ENCODE measurements around the gene LKAAEAR1.

LKAAEAR1 gene

GRCh38 chr20:64073476-64074183 lies 10.6 kb downstream of the LKAAEAR1 start:
- Histone ChIP-seq H3K4me1 (ENCODE audit: control insufficient read depth, low read depth, low read length) (peaks cover 2% of the 10 kb centered on the region), H3K9ac (ENCODE audit: low read length) (no peak overlapping the region), H3K27ac (ENCODE audit: low read length) (no peak overlapping the region)

DNA sequence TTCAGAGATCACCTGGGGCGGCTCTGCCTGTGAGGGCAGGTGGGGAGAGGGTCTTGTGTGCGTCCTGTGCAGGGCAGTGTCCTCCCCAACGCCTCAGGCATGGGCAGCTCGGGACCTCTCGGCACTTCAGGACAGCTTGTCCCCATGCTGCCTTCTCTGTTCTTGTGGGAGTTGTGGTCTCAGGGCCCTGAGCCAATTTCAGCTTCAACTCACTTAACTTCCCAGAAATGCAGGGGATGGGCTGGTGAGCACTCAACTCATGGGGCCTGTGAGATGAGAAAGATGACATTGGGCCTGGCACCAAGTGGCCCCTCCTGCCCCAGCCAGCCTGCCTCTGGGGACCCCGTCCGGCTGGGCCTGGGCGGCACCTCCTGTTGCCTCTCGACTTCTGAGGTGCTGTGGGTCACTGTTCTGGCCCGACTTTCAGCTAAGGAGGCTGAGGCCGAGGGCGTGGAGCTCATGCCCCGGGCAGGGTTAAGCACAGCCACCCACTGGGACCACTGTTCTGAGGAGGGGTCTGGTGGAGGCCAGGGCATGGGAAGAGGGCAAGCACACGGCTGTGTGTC lies 11.6 kb downstream of the LKAAEAR1 start:
- no peaks in the 10 kb centered on the region for H3K4me1 ChIP-seq (ENCODE audit: control insufficient read depth, low read depth, low read length)
- no peaks in the 10 kb centered on the region for H3K9me3 ChIP-seq (ENCODE audit: control insufficient read depth, low read depth, low read length)
- no peaks in the 10 kb centered on the region for H3K36me3 ChIP-seq (ENCODE audit: control insufficient read depth, low read depth, low read length)
- H3K27ac ChIP-seq (ENCODE audit: low read length) = no peak overlapping the region
- no peak overlapping the region for H3K9ac ChIP-seq (ENCODE audit: low read length)
- H3K27me3 ChIP-seq (ENCODE audit: control insufficient read depth, insufficient read depth, low read length) = no peaks in the 10 kb centered on the region
- no peak overlapping the region for H3K4me3 ChIP-seq (ENCODE audit: low read length)

More at GRCh38 chr20:64073476-64074183, 10.6 kb downstream of the LKAAEAR1 start:
- Histone ChIP-seq H3K4me3 (ENCODE audit: low read length) (no peak overlapping the region), H3K27me3 (ENCODE audit: control insufficient read depth, insufficient read depth, low read length) (no peaks in the 10 kb centered on the region), H3K9me3 (ENCODE audit: control insufficient read depth, low read depth, low read length) (no peaks in the 10 kb centered on the region), H3K36me3 (ENCODE audit: control insufficient read depth, low read depth, low read length) (no peaks in the 10 kb centered on the region)

DNA sequence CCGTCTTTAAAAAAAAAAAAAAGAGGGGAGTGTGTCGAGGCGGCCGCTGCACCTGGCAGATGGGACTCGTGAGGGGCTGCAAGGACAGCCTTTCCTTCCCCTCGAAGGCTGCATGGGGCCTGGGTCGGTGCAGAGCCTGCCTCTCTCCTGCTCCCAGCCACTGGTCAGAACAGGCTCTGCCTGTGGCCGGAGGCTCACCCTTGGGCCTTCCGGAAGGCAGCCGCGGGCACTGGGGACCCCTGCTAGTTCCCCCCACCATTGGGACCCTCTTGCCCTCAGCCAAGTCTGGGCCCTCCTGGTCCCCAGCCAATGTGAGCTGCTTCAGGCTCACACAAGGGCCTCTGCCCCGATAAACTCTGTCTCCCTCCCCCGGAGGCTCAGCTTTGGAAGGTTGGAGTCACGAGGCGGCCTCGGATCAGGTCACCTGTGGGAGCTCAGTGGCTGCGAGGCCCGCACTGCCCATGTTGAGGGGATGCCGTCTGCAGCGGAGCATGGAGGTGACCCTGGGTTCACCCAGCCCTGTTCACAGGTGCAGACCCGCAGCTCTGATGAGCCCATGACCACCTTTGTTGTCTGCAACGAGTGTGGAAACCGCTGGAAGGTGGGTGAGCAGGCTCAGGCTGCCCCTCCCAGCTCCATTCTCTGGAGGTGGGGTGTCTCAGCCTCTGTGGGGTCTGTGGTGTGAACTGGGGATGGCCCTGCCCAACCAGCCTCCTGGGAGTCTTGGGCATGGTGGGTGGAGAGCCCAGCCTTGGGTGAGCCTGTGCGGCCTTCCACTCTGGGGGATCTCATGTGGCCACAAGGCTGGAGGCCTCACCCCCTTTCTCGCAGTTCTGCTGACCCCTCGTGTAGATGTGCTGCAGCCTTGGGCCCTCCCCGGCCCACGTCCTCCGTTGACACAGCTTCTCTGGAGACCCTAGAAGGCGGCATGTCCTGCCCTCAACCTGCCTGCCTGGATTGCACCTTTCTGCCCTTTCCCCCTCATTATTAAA lies 12.6 kb downstream of the LKAAEAR1 start:
- Histone ChIP-seq H3K27ac (ENCODE audit: low read length) (no peak overlapping the region), H3K4me1 (ENCODE audit: control insufficient read depth, low read depth, low read length) (no peaks in the 10 kb centered on the region), H3K9me3 (ENCODE audit: control insufficient read depth, low read depth, low read length) (no peaks in the 10 kb centered on the region), H3K4me3 (ENCODE audit: low read length) (no peak overlapping the region), H3K9ac (ENCODE audit: low read length) (no peak overlapping the region), H3K27me3 (ENCODE audit: control insufficient read depth, insufficient read depth, low read length) (no peaks in the 10 kb centered on the region), H3K36me3 (ENCODE audit: control insufficient read depth, low read depth, low read length) (no peaks in the 10 kb centered on the region)

DNA sequence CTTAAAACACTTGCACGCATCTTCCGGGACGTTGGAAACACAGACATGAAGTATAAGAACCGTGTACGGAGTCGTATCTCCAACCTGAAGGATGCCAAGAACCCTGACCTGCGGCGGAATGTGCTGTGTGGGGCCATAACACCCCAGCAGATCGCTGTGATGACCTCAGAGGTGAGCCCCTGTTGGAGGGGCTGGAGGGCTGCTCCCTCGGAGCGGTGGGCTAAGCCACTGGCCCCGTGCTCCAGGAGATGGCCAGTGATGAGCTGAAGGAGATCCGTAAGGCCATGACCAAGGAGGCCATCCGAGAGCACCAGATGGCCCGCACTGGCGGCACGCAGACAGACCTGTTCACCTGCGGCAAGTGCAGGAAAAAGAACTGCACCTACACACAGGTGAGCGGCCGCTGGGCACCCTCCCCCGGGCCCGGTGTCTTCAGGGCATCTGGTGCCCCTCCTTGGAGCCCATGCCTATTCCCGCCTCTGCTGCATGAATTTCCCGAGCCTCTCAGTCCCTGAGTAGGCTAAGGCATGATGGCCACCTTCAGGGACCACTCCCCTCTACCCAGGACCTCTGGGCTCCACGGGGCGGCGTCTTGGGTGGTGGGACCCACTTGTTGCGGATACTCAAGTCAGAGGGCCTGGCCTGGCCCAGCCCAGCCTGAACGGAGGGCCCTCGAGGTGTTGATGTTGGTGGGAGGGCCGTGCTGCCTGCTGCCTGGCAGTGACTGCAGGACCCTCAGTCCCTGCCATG lies 13.8 kb downstream of the LKAAEAR1 start:
- Histone ChIP-seq H3K9me3 (ENCODE audit: control insufficient read depth, low read depth, low read length) (no peaks in the 10 kb centered on the region), H3K27me3 (ENCODE audit: control insufficient read depth, insufficient read depth, low read length) (no peaks in the 10 kb centered on the region), H3K4me1 (ENCODE audit: control insufficient read depth, low read depth, low read length) (no peaks in the 10 kb centered on the region), H3K4me3 (ENCODE audit: low read length) (no peak overlapping the region), H3K9ac (ENCODE audit: low read length) (no peak overlapping the region), H3K27ac (ENCODE audit: low read length) (no peak overlapping the region), H3K36me3 (ENCODE audit: control insufficient read depth, low read depth, low read length) (no peaks in the 10 kb centered on the region)

GRCh38 chr20:64069614-64070243 lies 14.5 kb downstream of the LKAAEAR1 start:
- Histone ChIP-seq H3K9me3 (ENCODE audit: control insufficient read depth, low read depth, low read length) (no peaks in the 10 kb centered on the region), H3K27me3 (ENCODE audit: control insufficient read depth, insufficient read depth, low read length) (no peaks in the 10 kb centered on the region), H3K4me1 (ENCODE audit: control insufficient read depth, low read depth, low read length) (no peaks in the 10 kb centered on the region), H3K4me3 (ENCODE audit: low read length) (no peak overlapping the region), H3K9ac (ENCODE audit: low read length) (no peak overlapping the region), H3K36me3 (ENCODE audit: control insufficient read depth, low read depth, low read length) (no peaks in the 10 kb centered on the region), H3K27ac (ENCODE audit: low read length) (no peak overlapping the region)

DNA sequence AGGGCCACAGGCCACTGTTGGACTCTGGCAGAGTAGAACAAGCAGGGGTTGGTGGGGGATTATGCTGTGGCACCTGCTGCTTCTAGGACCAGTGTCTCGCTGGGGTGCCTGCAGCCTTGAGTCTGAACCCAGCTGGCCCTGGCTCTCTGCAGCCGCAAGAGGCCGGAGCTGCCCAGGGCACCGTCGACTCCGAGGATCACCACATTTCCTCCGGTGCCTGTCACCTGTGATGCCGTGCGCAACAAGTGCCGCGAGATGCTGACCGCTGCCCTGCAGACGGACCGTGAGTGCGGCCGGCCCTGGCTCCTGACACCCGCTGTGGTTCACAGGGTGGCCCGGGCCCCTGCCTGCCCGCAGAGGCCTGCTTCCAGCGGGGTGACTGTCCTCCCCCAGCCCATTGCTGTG lies 15.0 kb downstream of the LKAAEAR1 start:
- H3K27me3 ChIP-seq (ENCODE audit: control insufficient read depth, insufficient read depth, low read length) = no peaks in the 10 kb centered on the region
- no peak overlapping the region for H3K9ac ChIP-seq (ENCODE audit: low read length)
- H3K4me1 ChIP-seq (ENCODE audit: control insufficient read depth, low read depth, low read length) = no peaks in the 10 kb centered on the region
- H3K9me3 ChIP-seq (ENCODE audit: control insufficient read depth, low read depth, low read length) = no peaks in the 10 kb centered on the region
- no peaks in the 10 kb centered on the region for H3K36me3 ChIP-seq (ENCODE audit: control insufficient read depth, low read depth, low read length)
- H3K4me3 ChIP-seq (ENCODE audit: low read length) = no peak overlapping the region
- no peak overlapping the region for H3K27ac ChIP-seq (ENCODE audit: low read length)

- Histone ChIP-seq H3K27me3 (ENCODE audit: control insufficient read depth, insufficient read depth, low read length) (no peaks in the 10 kb centered on the region), H3K36me3 (ENCODE audit: control insufficient read depth, low read depth, low read length) (no peaks in the 10 kb centered on the region), H3K9me3 (ENCODE audit: control insufficient read depth, low read depth, low read length) (no peaks in the 10 kb centered on the region), H3K9ac (ENCODE audit: low read length) (no peak overlapping the region), H3K27ac (ENCODE audit: low read length) (no peak overlapping the region), H3K4me1 (ENCODE audit: control insufficient read depth, low read depth, low read length) (no peaks in the 10 kb centered on the region), H3K4me3 (ENCODE audit: low read length) (no peak overlapping the region)
Measured at GRCh38 chr20:64068386-64069208, 15.6 kb downstream of the LKAAEAR1 start.

- no peaks in the 10 kb centered on the region for H3K9me3 ChIP-seq (ENCODE audit: control insufficient read depth, low read depth, low read length)
- no peak overlapping the region for H3K27ac ChIP-seq (ENCODE audit: low read length)
- H3K27me3 ChIP-seq (ENCODE audit: control insufficient read depth, insufficient read depth, low read length) = no peaks in the 10 kb centered on the region
- H3K9ac ChIP-seq (ENCODE audit: low read length) = no peak overlapping the region
- H3K4me3 ChIP-seq (ENCODE audit: low read length) = no peak overlapping the region
- no peaks in the 10 kb centered on the region for H3K36me3 ChIP-seq (ENCODE audit: control insufficient read depth, low read depth, low read length)
- H3K4me1 ChIP-seq (ENCODE audit: control insufficient read depth, low read depth, low read length) = no peaks in the 10 kb centered on the region
Measured at GRCh38 chr20:64067733-64068307, 16.4 kb downstream of the LKAAEAR1 start.

GRCh38 chr20:64067005-64067632 lies 17.1 kb downstream of the LKAAEAR1 start:
- Histone ChIP-seq H3K4me3 (ENCODE audit: low read length) (no peak overlapping the region), H3K4me1 (ENCODE audit: control insufficient read depth, low read depth, low read length) (no peaks in the 10 kb centered on the region), H3K27ac (ENCODE audit: low read length) (no peak overlapping the region), H3K27me3 (ENCODE audit: control insufficient read depth, insufficient read depth, low read length) (no peaks in the 10 kb centered on the region), H3K36me3 (ENCODE audit: control insufficient read depth, low read depth, low read length) (no peaks in the 10 kb centered on the region), H3K9me3 (ENCODE audit: control insufficient read depth, low read depth, low read length) (no peaks in the 10 kb centered on the region), H3K9ac (ENCODE audit: low read length) (no peak overlapping the region)

- H3K9ac ChIP-seq (ENCODE audit: low read length) = no peak overlapping the region
- no peaks in the 10 kb centered on the region for H3K27me3 ChIP-seq (ENCODE audit: control insufficient read depth, insufficient read depth, low read length)
- H3K36me3 ChIP-seq (ENCODE audit: control insufficient read depth, low read depth, low read length) = no peaks in the 10 kb centered on the region
- no peak overlapping the region for H3K4me3 ChIP-seq (ENCODE audit: low read length)
- H3K4me1 ChIP-seq (ENCODE audit: control insufficient read depth, low read depth, low read length) = no peaks in the 10 kb centered on the region
- H3K27ac ChIP-seq (ENCODE audit: low read length) = no peak overlapping the region
- no peaks in the 10 kb centered on the region for H3K9me3 ChIP-seq (ENCODE audit: control insufficient read depth, low read depth, low read length)
Measured at GRCh38 chr20:64065974-64066343, 18.2 kb downstream of the LKAAEAR1 start.
